ENCODE measurements around the gene ADGRB2.

The ADGRB2 gene

GRCh38 chr1:31762323-31762722 lies 1.8 kb downstream of the ADGRB2 start (continued):
- TF ChIP-seq PBX3 (CRISPR knock-in tag; IDR thresholded peaks at IDR 0.05) (no peak), ZNF549 (tag by site-specific recombination; IDR thresholded peaks at IDR 0.05) (no peak), ZXDB (tag by site-specific recombination; IDR thresholded peaks at IDR 0.05) (no peak)

- Histone ChIP-seq H3K27ac (ENCODE audit: extremely low read depth, low read depth, low read length) (no peak overlapping the region), H3K4me3 (ENCODE audit: low read depth, low read length) (no peak overlapping the region), H3K9me3 (ENCODE audit: control insufficient read depth, insufficient read depth, low read depth, low read length) (no peaks in the 10 kb centered on the region), H3K4me1 (ENCODE audit: control insufficient read depth, insufficient read depth, low read length) (no peaks in the 10 kb centered on the region; the same call in 1 of the 2 replicates), H3K36me3 (ENCODE audit: control insufficient read depth in 2 of 2, insufficient read depth in 1 of 2, low read length in 2 of 2) (peaks cover 0 to 6% of the 10 kb centered on the region in 2 experiments; a peak in 1 of 3 replicates)
- ChIA-PET POLR2A (interaction anchor here (0.6 kb wide), 2 partner anchors 10 to 45 kb away, joined by 3 to 4 read pairs; no protein-coding TSS in a partner anchor), CTCF (interaction anchor here (0.7 to 7.0 kb wide), 6 partner anchors 16 to 363 kb away, joined by 3 to 51 read pairs (median 6); no protein-coding TSS in a partner anchor)
- TF ChIP-seq ZNF350 (tag by site-specific recombination; IDR thresholded peaks at IDR 0.05) (no peak), ZSCAN18 (tag by site-specific recombination; IDR thresholded peaks at IDR 0.05) (no peak), SALL2 (tag by site-specific recombination; IDR thresholded peaks at IDR 0.05; ENCODE audit: borderline replicate concordance) (no peak), ELK4 (IDR thresholded peaks at IDR 0.05; ENCODE audit: borderline replicate concordance, low read depth, low read length) (no peak), ZNF366 (tag by site-specific recombination; conservative IDR thresholded peaks at IDR 0.05) (peak; percentile 43; the same call in 1 of the 2 replicates), ZNF121 (tag by site-specific recombination; IDR thresholded peaks at IDR 0.05) (no peak)
Measured at GRCh38 chr1:31761883-31762282, 2.3 kb downstream of the ADGRB2 start.

GRCh38 chr1:31760471-31761470 lies 3.4 kb downstream of the ADGRB2 start:
- ChIA-PET POLR2A (interaction anchor here (0.6 to 1.0 kb wide), 3 partner anchors 11 to 318 kb away, joined by 3 to 7 read pairs (median 3); no protein-coding TSS in a partner anchor), CTCF (interaction anchor here (0.6 to 7.0 kb wide), 11 partner anchors 15 to 595 kb away, joined by 3 to 51 read pairs (median 5); no protein-coding TSS in a partner anchor)
- Histone ChIP-seq H3K27ac (ENCODE audit: extremely low read depth, low read depth, low read length) (no peak overlapping the region), H3K9me3 (ENCODE audit: control insufficient read depth, insufficient read depth, low read depth, low read length) (no peaks in the 10 kb centered on the region), H3K4me1 (ENCODE audit: control insufficient read depth, insufficient read depth, low read length) (no peaks in the 10 kb centered on the region; the same call in 1 of the 2 replicates), H3K36me3 (ENCODE audit: control insufficient read depth in 2 of 2, insufficient read depth in 1 of 2, low read length in 2 of 2) (peaks cover 0 to 17% of the 10 kb centered on the region in 2 experiments; a peak in 1 of 3 replicates), H3K4me3 (ENCODE audit: low read depth, low read length) (peak overlapping the region; percentile 48)
- TF ChIP-seq ZXDB (tag by site-specific recombination; IDR thresholded peaks at IDR 0.05): no peak
- TF ChIP-seq ZNF184 (tag by site-specific recombination; IDR thresholded peaks at IDR 0.05): no peak
- no peak for TF ChIP-seq ZNF521 (tag by site-specific recombination; IDR thresholded peaks at IDR 0.05)
- TF ChIP-seq ZEB2 (tag by site-specific recombination; IDR thresholded peaks at IDR 0.05): 0 out of 2 replicates have a peak, but pooled peaks have one; percentile 16
- 0 out of 2 replicates have a peak, but pooled peaks have one; percentile 33 for TF ChIP-seq ZNF692 (tag by site-specific recombination; IDR thresholded peaks at IDR 0.05)
- peak; percentile 47; the same call in 1 of the 2 replicates for TF ChIP-seq KLF9 (tag by site-specific recombination; IDR thresholded peaks at IDR 0.05; ENCODE audit: low read depth)
- TF ChIP-seq KLF10 (tag by site-specific recombination; IDR thresholded peaks at IDR 0.05): peak; percentile 30; the same call in 1 of the 2 replicates
- peak; percentile 79 for TF ChIP-seq ZFHX2 (tag by site-specific recombination; conservative IDR thresholded peaks at IDR 0.05)
- peak; percentile 61 for TF ChIP-seq SP7 (tag by site-specific recombination; IDR thresholded peaks at IDR 0.05)
- TF ChIP-seq EGR2 (tag by site-specific recombination; IDR thresholded peaks at IDR 0.05; ENCODE audit: low read depth): peak; percentile 59
- 0 out of 2 replicates have a peak, but pooled peaks have one; percentile 13 for TF ChIP-seq ZIC2 (tag by site-specific recombination; IDR thresholded peaks at IDR 0.05)
- 0 out of 2 replicates have a peak, but pooled peaks have one; percentile 10 for TF ChIP-seq KLF1 (tag by site-specific recombination; IDR thresholded peaks at IDR 0.05)
- peak; percentile 38 for TF ChIP-seq SP2 (tag by site-specific recombination; IDR thresholded peaks at IDR 0.05)
- TF ChIP-seq ZFP69B (tag by site-specific recombination; IDR thresholded peaks at IDR 0.05): peak; percentile 42; the same call in 1 of the 2 replicates
- peak; percentile 66; the same call in 1 of the 2 replicates for TF ChIP-seq GLIS2 (tag by site-specific recombination; IDR thresholded peaks at IDR 0.05)
- TF ChIP-seq ZNF544 (tag by site-specific recombination; IDR thresholded peaks at IDR 0.05): no peak
